NB4 (cell line): Measurements from ENCODE around the gene NRP1.

Source experiments
- MYC ChIP-seq: IDR thresholded peaks from 2 replicates; pipeline ENCODE4 v1.6.1; 2011; ENCODE audit warnings: low read depth, low read length
- POLR2A ChIP-seq: IDR thresholded peaks from 2 replicates; pipeline ENCODE4 v1.6.1; 2011; ENCODE audit warnings: mild to moderate bottlenecking; ENCODE audit not compliant: insufficient read length; ENCODE audit errors: extremely low read depth
- TF ChIP-seq, protein P1 (sequence below): IDR thresholded peaks from one replicate; pipeline ENCODE4 v1.5.1; 2012; ENCODE audit warnings: low read depth, low read length

DNA sequence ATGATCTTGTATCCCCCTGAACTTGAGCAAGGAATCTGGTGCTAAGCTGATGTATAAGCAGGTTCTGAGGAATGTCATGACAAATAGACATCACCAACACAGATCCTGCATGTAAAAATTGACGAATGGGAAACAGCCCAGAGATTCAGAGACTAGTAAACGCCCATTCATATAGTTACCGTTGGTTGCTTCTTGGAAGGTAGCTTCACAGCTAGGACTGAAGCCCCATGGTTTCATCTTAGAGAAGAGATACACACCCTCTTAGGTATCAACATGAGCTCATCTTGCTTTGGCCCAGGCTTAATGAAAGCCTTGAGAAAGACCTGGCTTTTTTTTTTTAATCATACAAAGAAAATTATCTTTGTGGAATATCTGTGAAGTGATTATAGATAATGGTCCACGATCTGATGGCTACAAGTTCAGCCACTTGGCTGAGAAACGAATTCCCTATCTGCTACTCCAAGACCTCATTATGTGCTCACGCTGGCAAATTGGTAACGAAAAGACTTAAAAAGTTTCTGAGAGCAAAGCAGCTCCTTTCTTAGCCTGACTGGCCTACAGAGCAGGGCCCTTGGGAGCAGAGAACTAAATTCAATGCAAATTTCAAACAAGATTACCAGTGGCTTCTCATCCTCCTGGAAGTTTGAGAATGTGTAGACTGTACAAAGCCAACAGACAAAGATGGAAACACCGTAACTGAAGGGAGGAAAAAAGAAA lies 181.1 kb downstream of the NRP1 start:
- no peak for TF ChIP-seq POLR2A
- TF ChIP-seq, protein P1, sequence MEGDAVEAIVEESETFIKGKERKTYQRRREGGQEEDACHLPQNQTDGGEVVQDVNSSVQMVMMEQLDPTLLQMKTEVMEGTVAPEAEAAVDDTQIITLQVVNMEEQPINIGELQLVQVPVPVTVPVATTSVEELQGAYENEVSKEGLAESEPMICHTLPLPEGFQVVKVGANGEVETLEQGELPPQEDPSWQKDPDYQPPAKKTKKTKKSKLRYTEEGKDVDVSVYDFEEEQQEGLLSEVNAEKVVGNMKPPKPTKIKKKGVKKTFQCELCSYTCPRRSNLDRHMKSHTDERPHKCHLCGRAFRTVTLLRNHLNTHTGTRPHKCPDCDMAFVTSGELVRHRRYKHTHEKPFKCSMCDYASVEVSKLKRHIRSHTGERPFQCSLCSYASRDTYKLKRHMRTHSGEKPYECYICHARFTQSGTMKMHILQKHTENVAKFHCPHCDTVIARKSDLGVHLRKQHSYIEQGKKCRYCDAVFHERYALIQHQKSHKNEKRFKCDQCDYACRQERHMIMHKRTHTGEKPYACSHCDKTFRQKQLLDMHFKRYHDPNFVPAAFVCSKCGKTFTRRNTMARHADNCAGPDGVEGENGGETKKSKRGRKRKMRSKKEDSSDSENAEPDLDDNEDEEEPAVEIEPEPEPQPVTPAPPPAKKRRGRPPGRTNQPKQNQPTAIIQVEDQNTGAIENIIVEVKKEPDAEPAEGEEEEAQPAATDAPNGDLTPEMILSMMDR = no peak
- TF ChIP-seq MYC = no peak
